Measurements from ENCODE around the gene BCR. TPM values are rescaled to one million over a fixed set of nuclear protein-coding genes. Genes with fewer than 3 reads are reported as not detected.
A peak's percentile ranks its signal among the peaks of the same experiment; 100 is the strongest.

Gene BCR
- total RNA-seq, 1 donor from 2014 or later: 268 TPM

DNA sequence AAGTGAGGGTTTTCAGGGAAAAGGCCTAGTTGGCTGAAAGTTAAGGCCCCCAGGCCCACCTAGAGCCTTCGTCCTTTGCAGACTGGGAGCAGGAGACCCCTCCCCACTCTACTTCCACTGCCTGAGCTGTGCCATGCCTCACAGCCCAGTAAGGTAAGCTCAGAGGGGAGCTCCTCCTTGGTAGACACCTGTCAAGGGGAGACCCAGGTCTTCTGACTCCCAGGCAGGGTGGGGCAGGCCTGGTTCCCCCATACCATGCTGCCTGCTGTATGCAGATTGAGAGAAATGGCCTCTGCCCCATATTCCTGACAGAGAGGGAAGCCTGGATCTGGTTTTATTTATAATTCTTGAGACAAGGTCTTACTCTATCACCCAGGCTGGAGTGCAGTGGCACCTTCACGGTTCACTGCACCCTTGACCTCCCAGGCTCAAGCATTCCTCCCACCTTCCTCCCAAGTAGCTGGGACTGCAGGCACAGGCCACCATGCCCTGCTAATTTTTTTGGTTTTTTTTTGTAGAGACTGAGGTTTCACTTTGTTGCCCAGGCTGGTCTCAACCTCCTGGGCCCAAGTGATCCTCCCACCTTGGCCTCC lies 34.3 kb upstream of the BCR start:
- Mint-ChIP-seq H3K9me3 (ENCODE audit: unreplicated experiment) (peaks cover 2% of the 10 kb centered on the region), H3K36me3 (ENCODE audit: unreplicated experiment) (no peaks in the 10 kb centered on the region), H3K27me3 (ENCODE audit: unreplicated experiment) (peaks cover 6% of the 10 kb centered on the region), H3K27ac (ENCODE audit: unreplicated experiment) (no peak overlapping the region), H3K4me3 (ENCODE audit: unreplicated experiment) (peak overlapping the region; percentile 80), H3K4me1 (ENCODE audit: low read depth, unreplicated experiment) (peaks cover 25% of the 10 kb centered on the region)
- DNase-seq: no peak
- TF ChIP-seq CTCF (IDR thresholded peaks at IDR 0.05; ENCODE audit: partially characterized antibody, unreplicated experiment): no peak

DNA sequence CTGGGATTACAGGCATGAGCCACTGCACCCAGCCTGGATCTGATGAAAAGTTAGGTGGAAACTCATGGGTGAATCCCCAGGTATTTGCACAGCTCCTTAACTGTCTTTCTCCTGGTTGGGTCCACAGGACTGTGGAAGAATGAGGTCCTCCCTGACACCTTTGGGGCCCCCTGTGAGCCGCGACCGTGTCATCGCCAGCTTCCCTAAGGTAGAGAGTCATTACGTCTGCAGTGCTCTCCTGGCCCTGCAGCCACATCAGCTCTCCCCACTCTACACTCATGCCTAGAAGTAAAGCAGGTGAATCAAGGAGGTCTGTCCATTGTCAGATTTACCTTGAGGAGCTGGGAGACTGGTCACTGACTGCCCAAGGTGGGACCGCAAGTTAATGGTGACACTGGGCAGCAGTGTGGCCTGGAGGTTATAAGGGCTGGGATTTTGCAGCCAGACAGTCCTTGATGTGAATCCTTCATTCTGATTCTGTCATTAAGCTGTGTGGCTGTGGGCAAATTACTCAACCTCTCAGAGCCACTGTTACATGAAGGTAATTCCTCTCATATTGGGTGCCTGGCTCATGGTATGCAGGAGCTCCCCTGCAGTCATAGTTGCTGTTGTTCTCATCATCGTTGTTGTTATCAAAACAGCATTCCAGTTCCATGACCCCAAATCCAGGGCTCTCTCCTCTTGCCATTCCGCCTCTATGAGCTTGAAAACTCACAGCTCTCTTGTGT lies 33.7 kb upstream of the BCR start:
- TF ChIP-seq CTCF (IDR thresholded peaks at IDR 0.05; ENCODE audit: partially characterized antibody, unreplicated experiment): no peak
- Mint-ChIP-seq H3K9me3 (ENCODE audit: unreplicated experiment) (peaks cover 2% of the 10 kb centered on the region), H3K4me1 (ENCODE audit: low read depth, unreplicated experiment) (peaks cover 21% of the 10 kb centered on the region), H3K36me3 (ENCODE audit: unreplicated experiment) (no peaks in the 10 kb centered on the region), H3K4me3 (ENCODE audit: unreplicated experiment) (peak overlapping the region; percentile 42), H3K27ac (ENCODE audit: unreplicated experiment) (no peak overlapping the region), H3K27me3 (ENCODE audit: unreplicated experiment) (peaks cover 6% of the 10 kb centered on the region)
- no peak for DNase-seq

GRCh38 chr22:23147617-23148387 lies 32.5 kb upstream of the BCR start:
- no peak for TF ChIP-seq CTCF (IDR thresholded peaks at IDR 0.05; ENCODE audit: partially characterized antibody, unreplicated experiment)
- no peaks in the 10 kb centered on the region for H3K36me3 Mint-ChIP-seq (ENCODE audit: unreplicated experiment)
- DNase-seq: no peak
- H3K4me3 Mint-ChIP-seq (ENCODE audit: unreplicated experiment): peak overlapping the region; percentile 28
- H3K4me1 Mint-ChIP-seq (ENCODE audit: low read depth, unreplicated experiment): peaks cover 19% of the 10 kb centered on the region
- peaks cover 2% of the 10 kb centered on the region for H3K9me3 Mint-ChIP-seq (ENCODE audit: unreplicated experiment)
- H3K27ac Mint-ChIP-seq (ENCODE audit: unreplicated experiment): no peak overlapping the region
- H3K27me3 Mint-ChIP-seq (ENCODE audit: unreplicated experiment): peaks cover 6% of the 10 kb centered on the region

- peak overlapping the region; percentile 20 for H3K4me3 Mint-ChIP-seq (ENCODE audit: unreplicated experiment)
Observed at GRCh38 chr22:23149743-23150238, 30.5 kb upstream of the BCR start.

More at GRCh38 chr22:23149743-23150238, 30.5 kb upstream of the BCR start:
- no peak for TF ChIP-seq CTCF (IDR thresholded peaks at IDR 0.05; ENCODE audit: partially characterized antibody, unreplicated experiment)
- Mint-ChIP-seq H3K36me3 (ENCODE audit: unreplicated experiment) (no peaks in the 10 kb centered on the region), H3K9me3 (ENCODE audit: unreplicated experiment) (peaks cover 9% of the 10 kb centered on the region), H3K4me1 (ENCODE audit: low read depth, unreplicated experiment) (peaks cover 18% of the 10 kb centered on the region), H3K27me3 (ENCODE audit: unreplicated experiment) (peaks cover 8% of the 10 kb centered on the region), H3K27ac (ENCODE audit: unreplicated experiment) (peak overlapping the region; percentile 59)
- DNase-seq: no peak

All from glutamatergic neuron (in vitro differentiated cells).